Measurements from ENCODE around the gene HCFC2.

- TF ChIP-seq EZH2 (IDR thresholded peaks at IDR 0.05; ENCODE audit: borderline replicate concordance, low read depth, low read length, severe bottlenecking), result no peak
- TF ChIP-seq, protein P1, sequence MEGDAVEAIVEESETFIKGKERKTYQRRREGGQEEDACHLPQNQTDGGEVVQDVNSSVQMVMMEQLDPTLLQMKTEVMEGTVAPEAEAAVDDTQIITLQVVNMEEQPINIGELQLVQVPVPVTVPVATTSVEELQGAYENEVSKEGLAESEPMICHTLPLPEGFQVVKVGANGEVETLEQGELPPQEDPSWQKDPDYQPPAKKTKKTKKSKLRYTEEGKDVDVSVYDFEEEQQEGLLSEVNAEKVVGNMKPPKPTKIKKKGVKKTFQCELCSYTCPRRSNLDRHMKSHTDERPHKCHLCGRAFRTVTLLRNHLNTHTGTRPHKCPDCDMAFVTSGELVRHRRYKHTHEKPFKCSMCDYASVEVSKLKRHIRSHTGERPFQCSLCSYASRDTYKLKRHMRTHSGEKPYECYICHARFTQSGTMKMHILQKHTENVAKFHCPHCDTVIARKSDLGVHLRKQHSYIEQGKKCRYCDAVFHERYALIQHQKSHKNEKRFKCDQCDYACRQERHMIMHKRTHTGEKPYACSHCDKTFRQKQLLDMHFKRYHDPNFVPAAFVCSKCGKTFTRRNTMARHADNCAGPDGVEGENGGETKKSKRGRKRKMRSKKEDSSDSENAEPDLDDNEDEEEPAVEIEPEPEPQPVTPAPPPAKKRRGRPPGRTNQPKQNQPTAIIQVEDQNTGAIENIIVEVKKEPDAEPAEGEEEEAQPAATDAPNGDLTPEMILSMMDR (IDR thresholded peaks at IDR 0.05; ENCODE audit: borderline replicate concordance, extremely low read depth, low read length, poor library complexity, severe bottlenecking), result no peak
Measured at GRCh38 chr12:104095289-104095688, 31.0 kb downstream of the HCFC2 start.
